ENCODE measurements around the gene OSBPL9.

The OSBPL9 gene

DNA sequence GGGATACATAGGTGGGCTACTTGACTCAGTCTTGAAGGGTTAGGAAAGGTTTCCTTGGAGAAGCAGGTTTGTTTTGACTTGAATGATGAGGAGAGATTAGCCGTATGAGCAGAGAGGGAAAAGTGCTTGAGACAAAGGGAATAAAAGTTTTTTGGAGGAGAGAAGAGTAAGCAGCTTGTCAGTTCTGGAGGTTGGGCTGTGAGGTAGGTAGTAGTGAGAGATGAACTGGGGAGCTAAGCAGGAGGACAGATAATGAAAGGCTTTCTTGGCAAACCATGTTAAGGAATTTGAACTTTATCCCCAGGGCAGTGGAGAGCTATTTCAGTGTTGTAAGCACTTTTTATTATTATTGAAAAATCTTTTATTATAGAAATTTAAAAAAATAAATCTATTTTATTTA is 3.6 kb downstream of the OSBPL9 start:
- H3K4me3 ChIP-seq (ENCODE audit: low read depth, low read length): no peak overlapping the region
- ChIA-PET CTCF (no interaction called here), POLR2A (no interaction called here)
- TF ChIP-seq ZNF324 (tag by site-specific recombination; IDR thresholded peaks at IDR 0.05): no peak
- TF ChIP-seq PRDM1 (tag by site-specific recombination; IDR thresholded peaks at IDR 0.05): peak; percentile 72
- TF ChIP-seq, protein P1, sequence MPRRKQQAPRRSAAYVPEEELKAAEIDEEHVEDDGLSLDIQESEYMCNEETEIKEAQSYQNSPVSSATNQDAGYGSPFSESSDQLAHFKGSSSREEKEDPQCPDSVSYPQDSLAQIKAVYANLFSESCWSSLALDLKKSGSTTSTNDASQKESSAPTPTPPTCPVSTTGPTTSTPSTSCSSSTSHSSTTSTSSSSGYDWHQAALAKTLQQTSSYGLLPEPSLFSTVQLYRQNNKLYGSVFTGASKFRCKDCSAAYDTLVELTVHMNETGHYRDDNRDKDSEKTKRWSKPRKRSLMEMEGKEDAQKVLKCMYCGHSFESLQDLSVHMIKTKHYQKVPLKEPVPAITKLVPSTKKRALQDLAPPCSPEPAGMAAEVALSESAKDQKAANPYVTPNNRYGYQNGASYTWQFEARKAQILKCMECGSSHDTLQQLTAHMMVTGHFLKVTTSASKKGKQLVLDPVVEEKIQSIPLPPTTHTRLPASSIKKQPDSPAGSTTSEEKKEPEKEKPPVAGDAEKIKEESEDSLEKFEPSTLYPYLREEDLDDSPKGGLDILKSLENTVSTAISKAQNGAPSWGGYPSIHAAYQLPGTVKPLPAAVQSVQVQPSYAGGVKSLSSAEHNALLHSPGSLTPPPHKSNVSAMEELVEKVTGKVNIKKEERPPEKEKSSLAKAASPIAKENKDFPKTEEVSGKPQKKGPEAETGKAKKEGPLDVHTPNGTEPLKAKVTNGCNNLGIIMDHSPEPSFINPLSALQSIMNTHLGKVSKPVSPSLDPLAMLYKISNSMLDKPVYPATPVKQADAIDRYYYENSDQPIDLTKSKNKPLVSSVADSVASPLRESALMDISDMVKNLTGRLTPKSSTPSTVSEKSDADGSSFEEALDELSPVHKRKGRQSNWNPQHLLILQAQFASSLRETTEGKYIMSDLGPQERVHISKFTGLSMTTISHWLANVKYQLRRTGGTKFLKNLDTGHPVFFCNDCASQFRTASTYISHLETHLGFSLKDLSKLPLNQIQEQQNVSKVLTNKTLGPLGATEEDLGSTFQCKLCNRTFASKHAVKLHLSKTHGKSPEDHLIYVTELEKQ (tag by site-specific recombination; IDR thresholded peaks at IDR 0.05; ENCODE audit: borderline replicate concordance): no peak
- no peak for TF ChIP-seq ZNF621 (tag by site-specific recombination; IDR thresholded peaks at IDR 0.05)
- no peak for TF ChIP-seq ZNF311 (tag by site-specific recombination; IDR thresholded peaks at IDR 0.05; ENCODE audit: borderline replicate concordance)
- TF ChIP-seq ZNF366 (tag by site-specific recombination; conservative IDR thresholded peaks at IDR 0.05): 0 out of 2 replicates have a peak, but pooled peaks have one; percentile 17
- TF ChIP-seq, protein P2, sequence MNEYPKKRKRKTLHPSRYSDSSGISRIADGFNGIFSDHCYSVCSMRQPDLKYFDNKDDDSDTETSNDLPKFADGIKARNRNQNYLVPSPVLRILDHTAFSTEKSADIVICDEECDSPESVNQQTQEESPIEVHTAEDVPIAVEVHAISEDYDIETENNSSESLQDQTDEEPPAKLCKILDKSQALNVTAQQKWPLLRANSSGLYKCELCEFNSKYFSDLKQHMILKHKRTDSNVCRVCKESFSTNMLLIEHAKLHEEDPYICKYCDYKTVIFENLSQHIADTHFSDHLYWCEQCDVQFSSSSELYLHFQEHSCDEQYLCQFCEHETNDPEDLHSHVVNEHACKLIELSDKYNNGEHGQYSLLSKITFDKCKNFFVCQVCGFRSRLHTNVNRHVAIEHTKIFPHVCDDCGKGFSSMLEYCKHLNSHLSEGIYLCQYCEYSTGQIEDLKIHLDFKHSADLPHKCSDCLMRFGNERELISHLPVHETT (tag by site-specific recombination; IDR thresholded peaks at IDR 0.05): no peak
- no peak overlapping the region for H3K27ac ChIP-seq (ENCODE audit: extremely low read depth, low read depth, low read length)
- no peaks in the 10 kb centered on the region for H3K36me3 ChIP-seq (ENCODE audit: control insufficient read depth in 2 of 2, insufficient read depth in 1 of 2, low read length in 2 of 2)
- no peaks in the 10 kb centered on the region for H3K9me3 ChIP-seq (ENCODE audit: control insufficient read depth, insufficient read depth, low read depth, low read length)
- H3K4me1 ChIP-seq (ENCODE audit: control insufficient read depth, insufficient read depth, low read length): peaks cover 34% of the 10 kb centered on the region

DNA sequence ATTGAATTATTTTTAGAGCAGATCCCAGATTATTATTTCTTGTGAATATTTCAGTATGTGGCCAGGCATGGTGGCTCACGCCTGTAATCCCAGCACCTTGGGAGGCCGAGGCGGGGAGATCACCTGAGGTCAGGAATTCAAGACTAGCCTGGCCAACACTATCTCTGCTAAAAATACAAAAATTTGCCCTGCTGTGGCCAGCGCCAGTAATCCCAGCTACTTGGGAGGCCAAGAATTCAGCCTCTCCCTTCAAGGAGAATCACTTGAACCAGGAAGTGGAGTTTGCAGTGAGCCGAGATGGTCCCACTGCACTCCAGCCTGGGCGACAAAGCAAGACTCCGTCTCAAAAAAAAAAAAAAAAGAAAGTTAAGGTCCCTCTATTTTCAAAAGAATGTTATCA is 4.3 kb downstream of the OSBPL9 start:
- no peak overlapping the region for H3K27ac ChIP-seq (ENCODE audit: extremely low read depth, low read depth, low read length)
- peaks cover 34% of the 10 kb centered on the region for H3K4me1 ChIP-seq (ENCODE audit: control insufficient read depth, insufficient read depth, low read length)
- ChIA-PET CTCF (interaction anchor here (0.7 kb wide), 1 partner anchor 307 kb away, joined by 3 read pairs; no protein-coding TSS in a partner anchor), POLR2A (interaction anchor here (1.7 kb wide), 1 partner anchor 148 kb away, joined by 5 read pairs; no protein-coding TSS in a partner anchor)
- TF ChIP-seq, protein P3, sequence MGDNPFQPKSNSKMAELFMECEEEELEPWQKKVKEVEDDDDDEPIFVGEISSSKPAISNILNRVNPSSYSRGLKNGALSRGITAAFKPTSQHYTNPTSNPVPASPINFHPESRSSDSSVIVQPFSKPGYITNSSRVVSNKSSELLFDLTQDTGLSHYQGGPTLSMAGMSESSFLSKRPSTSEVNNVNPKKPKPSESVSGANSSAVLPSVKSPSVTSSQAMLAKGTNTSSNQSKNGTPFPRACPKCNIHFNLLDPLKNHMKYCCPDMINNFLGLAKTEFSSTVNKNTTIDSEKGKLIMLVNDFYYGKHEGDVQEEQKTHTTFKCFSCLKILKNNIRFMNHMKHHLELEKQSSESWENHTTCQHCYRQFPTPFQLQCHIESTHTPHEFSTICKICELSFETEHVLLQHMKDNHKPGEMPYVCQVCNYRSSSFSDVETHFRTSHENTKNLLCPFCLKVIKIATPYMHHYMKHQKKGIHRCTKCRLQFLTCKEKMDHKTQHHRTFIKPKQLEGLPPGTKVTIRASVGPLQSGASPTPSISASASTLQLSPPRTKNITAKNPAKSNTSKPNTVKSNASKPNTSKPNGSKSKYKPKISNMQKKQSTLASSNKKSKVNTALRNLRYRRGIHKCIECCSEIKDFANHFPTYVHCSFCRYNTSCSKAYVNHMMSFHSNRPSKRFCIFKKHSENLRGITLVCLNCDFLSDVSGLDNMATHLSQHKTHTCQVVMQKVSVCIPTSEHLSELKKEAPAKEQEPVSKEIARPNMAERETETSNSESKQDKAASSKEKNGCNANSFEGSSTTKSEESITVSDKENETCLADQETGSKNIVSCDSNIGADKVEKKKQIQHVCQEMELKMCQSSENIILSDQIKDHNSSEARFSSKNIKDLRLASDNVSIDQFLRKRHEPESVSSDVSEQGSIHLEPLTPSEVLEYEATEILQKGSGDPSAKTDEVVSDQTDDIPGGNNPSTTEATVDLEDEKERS (tag by site-specific recombination; IDR thresholded peaks at IDR 0.05): no peak
- TF ChIP-seq, protein P4, sequence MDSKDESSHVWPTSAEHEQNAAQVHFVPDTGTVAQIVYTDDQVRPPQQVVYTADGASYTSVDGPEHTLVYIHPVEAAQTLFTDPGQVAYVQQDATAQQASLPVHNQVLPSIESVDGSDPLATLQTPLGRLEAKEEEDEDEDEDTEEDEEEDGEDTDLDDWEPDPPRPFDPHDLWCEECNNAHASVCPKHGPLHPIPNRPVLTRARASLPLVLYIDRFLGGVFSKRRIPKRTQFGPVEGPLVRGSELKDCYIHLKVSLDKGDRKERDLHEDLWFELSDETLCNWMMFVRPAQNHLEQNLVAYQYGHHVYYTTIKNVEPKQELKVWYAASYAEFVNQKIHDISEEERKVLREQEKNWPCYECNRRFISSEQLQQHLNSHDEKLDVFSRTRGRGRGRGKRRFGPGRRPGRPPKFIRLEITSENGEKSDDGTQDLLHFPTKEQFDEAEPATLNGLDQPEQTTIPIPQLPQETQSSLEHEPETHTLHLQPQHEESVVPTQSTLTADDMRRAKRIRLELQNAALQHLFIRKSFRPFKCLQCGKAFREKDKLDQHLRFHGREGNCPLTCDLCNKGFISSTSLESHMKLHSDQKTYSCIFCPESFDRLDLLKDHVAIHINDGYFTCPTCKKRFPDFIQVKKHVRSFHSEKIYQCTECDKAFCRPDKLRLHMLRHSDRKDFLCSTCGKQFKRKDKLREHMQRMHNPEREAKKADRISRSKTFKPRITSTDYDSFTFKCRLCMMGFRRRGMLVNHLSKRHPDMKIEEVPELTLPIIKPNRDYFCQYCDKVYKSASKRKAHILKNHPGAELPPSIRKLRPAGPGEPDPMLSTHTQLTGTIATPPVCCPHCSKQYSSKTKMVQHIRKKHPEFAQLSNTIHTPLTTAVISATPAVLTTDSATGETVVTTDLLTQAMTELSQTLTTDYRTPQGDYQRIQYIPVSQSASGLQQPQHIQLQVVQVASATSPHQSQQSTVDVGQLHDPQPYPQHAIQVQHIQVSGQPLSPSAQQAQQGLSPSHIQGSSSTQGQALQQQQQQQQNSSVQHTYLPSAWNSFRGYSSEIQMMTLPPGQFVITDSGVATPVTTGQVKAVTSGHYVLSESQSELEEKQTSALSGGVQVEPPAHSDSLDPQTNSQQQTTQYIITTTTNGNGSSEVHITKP (tag by site-specific recombination; IDR thresholded peaks at IDR 0.05): 0 out of 2 replicates have a peak, but pooled peaks have one; percentile 15
- TF ChIP-seq GLIS1 (tag by site-specific recombination; IDR thresholded peaks at IDR 0.05): peak; percentile 63
- no peaks in the 10 kb centered on the region for H3K9me3 ChIP-seq (ENCODE audit: control insufficient read depth, insufficient read depth, low read depth, low read length)
- H3K36me3 ChIP-seq (ENCODE audit: control insufficient read depth in 2 of 2, insufficient read depth in 1 of 2, low read length in 2 of 2): no peaks in the 10 kb centered on the region
- H3K4me3 ChIP-seq (ENCODE audit: low read depth, low read length): no peak overlapping the region

Data from HEK293 (cell line).